ENCODE data around the gene JCHAIN.
"Not testable (repeated sequence)": the region's sequence is repeated elsewhere in the genome, so short reads cannot be mapped to it uniquely, and the experiment has no call there.

Gene JCHAIN

GRCh38 chr4:70704215-70704930 is 38.1 kb upstream of the JCHAIN start:
- H2BK5ac ChIP-seq (ENCODE audit: low read length), result peak overlapping the region; percentile 93
- no peak overlapping the region for H4K8ac ChIP-seq (ENCODE audit: low read depth, low read length)
- WGBS, 2 donors (ENCODE audit: extremely low coverage in 2 of 2, insufficient read length in 2 of 2, insufficient replicate concordance in 1 of 2), result no CpG with 5 or more reads among the region's 58 CpGs
- no peaks in the 10 kb centered on the region for H3K79me1 ChIP-seq (ENCODE audit: low read depth, low read length)
- H3K4me3 ChIP-seq (ENCODE audit: low read length in 2 of 2), result peak overlapping the region; percentile 90 to 96
- no peak overlapping the region for H2BK120ac ChIP-seq (ENCODE audit: low read depth, low read length)
- H2AFZ ChIP-seq (ENCODE audit: low read length), result peak overlapping the region; percentile 95
- H3K9ac ChIP-seq (ENCODE audit: low read depth, low read length, poor library complexity), result peak overlapping the region; percentile 93
- no peak overlapping the region for H4K91ac ChIP-seq (ENCODE audit: low read depth, low read length, poor library complexity)
- peaks cover 0 to 2% of the 10 kb centered on the region in 2 donors for H3K36me3 ChIP-seq (replicated peaks in 1 of 2; ENCODE audit: control insufficient read depth in 2 of 2, insufficient read depth in 2 of 2, low read length in 2 of 2)
- H3K18ac ChIP-seq (ENCODE audit: low read length), result peak overlapping the region; percentile 99
- H2BK12ac ChIP-seq (ENCODE audit: low read length), result peak overlapping the region; percentile 58
- H3K14ac ChIP-seq (ENCODE audit: low read length), result no peak overlapping the region
- H3K9me3 ChIP-seq (replicated peaks in 1 of 2; ENCODE audit: control insufficient read depth in 2 of 2, insufficient read depth in 1 of 2, low read depth in 1 of 2, low read length in 2 of 2), result no peaks in the 10 kb centered on the region
- no peak overlapping the region for H3K4ac ChIP-seq (ENCODE audit: low read length)
- H3K27me3 ChIP-seq (ENCODE audit: control insufficient read depth in 3 of 3, insufficient read depth in 3 of 3, low read depth in 1 of 3, low read length in 3 of 3), result no peaks in the 10 kb centered on the region
- peak overlapping the region; percentile 70 for H2AK5ac ChIP-seq (ENCODE audit: low read depth, low read length)
- H3K27ac ChIP-seq (replicated peaks; ENCODE audit: low read length), result peak overlapping the region; percentile 67
- peaks cover 3 to 14% of the 10 kb centered on the region in 2 donors for H3K4me1 ChIP-seq (ENCODE audit: control insufficient read depth in 2 of 2, insufficient read depth in 1 of 2, low read depth in 1 of 2, low read length in 2 of 2)
- peak; percentile 80 for DNase-seq (ENCODE audit: low spot score)
- H3K23ac ChIP-seq (ENCODE audit: low read depth, low read length, poor library complexity), result peak overlapping the region; percentile 98
- peak overlapping the region; percentile 94 for H2BK15ac ChIP-seq (ENCODE audit: low read length)
- peak overlapping the region; percentile 66 for H3K4me2 ChIP-seq (ENCODE audit: insufficient read depth, low read length, poor library complexity, severe bottlenecking)

- Histone ChIP-seq H3K4me1 (ENCODE audit: control insufficient read depth in 2 of 2, insufficient read depth in 1 of 2, low read depth in 1 of 2, low read length in 2 of 2) (peaks cover 2 to 9% of the 10 kb centered on the region in 2 donors), H2AFZ (ENCODE audit: low read length) (peak overlapping the region; percentile 95), H2AK5ac (ENCODE audit: low read depth, low read length) (no peak overlapping the region), H3K23ac (ENCODE audit: low read depth, low read length, poor library complexity) (no peak overlapping the region), H3K27me3 (ENCODE audit: control insufficient read depth in 3 of 3, insufficient read depth in 3 of 3, low read depth in 1 of 3, low read length in 3 of 3) (no peaks in the 10 kb centered on the region), H3K9ac (ENCODE audit: low read depth, low read length, poor library complexity) (no peak overlapping the region), H4K91ac (ENCODE audit: low read depth, low read length, poor library complexity) (no peak overlapping the region), H2BK15ac (ENCODE audit: low read length) (no peak overlapping the region), H3K4ac (ENCODE audit: low read length) (no peak overlapping the region), H2BK12ac (ENCODE audit: low read length) (no peak overlapping the region), H2BK5ac (ENCODE audit: low read length) (no peak overlapping the region), H3K36me3 (replicated peaks in 1 of 2; ENCODE audit: control insufficient read depth in 2 of 2, insufficient read depth in 2 of 2, low read length in 2 of 2) (peaks cover 0 to 2% of the 10 kb centered on the region in 2 donors), H3K79me1 (ENCODE audit: low read depth, low read length) (no peaks in the 10 kb centered on the region), H2BK120ac (ENCODE audit: low read depth, low read length) (no peak overlapping the region), H3K4me3 (ENCODE audit: low read length in 2 of 2) (peak overlapping the region; percentile 90 to 96), H3K27ac (replicated peaks; ENCODE audit: low read length) (peak overlapping the region; percentile 67), H3K9me3 (replicated peaks in 1 of 2; ENCODE audit: control insufficient read depth in 2 of 2, insufficient read depth in 1 of 2, low read depth in 1 of 2, low read length in 2 of 2) (no peaks in the 10 kb centered on the region), H3K4me2 (ENCODE audit: insufficient read depth, low read length, poor library complexity, severe bottlenecking) (peak overlapping the region; percentile 61), H3K14ac (ENCODE audit: low read length) (no peak overlapping the region), H3K18ac (ENCODE audit: low read length) (no peak overlapping the region), H4K8ac (ENCODE audit: low read depth, low read length) (no peak overlapping the region)
- no CpG with 5 or more reads among the region's 11 CpGs for WGBS, 2 donors (ENCODE audit: extremely low coverage in 2 of 2, insufficient read length in 2 of 2, insufficient replicate concordance in 1 of 2)
- DNase-seq (ENCODE audit: low spot score), result peak; percentile 21
Observed at GRCh38 chr4:70703619-70704214, 37.4 kb upstream of the JCHAIN start.

- no CpG with 5 or more reads among the region's 2 CpGs for WGBS, 2 donors (ENCODE audit: extremely low coverage in 2 of 2, insufficient read length in 2 of 2, insufficient replicate concordance in 1 of 2)
- H4K8ac ChIP-seq (ENCODE audit: low read depth, low read length); H2BK5ac ChIP-seq (ENCODE audit: low read length); H3K27ac ChIP-seq (replicated peaks; ENCODE audit: low read length); H3K23ac ChIP-seq (ENCODE audit: low read depth, low read length, poor library complexity); H3K4me3 ChIP-seq (ENCODE audit: low read length in 2 of 2); H2AFZ ChIP-seq (ENCODE audit: low read length); H3K9ac ChIP-seq (ENCODE audit: low read depth, low read length, poor library complexity); H3K4ac ChIP-seq (ENCODE audit: low read length); H3K9me3 ChIP-seq (replicated peaks in 1 of 2; ENCODE audit: control insufficient read depth in 2 of 2, insufficient read depth in 1 of 2, low read depth in 1 of 2, low read length in 2 of 2); H3K4me2 ChIP-seq (ENCODE audit: insufficient read depth, low read length, poor library complexity, severe bottlenecking); H2BK12ac ChIP-seq (ENCODE audit: low read length); H3K18ac ChIP-seq (ENCODE audit: low read length); H3K4me1 ChIP-seq (ENCODE audit: control insufficient read depth in 2 of 2, insufficient read depth in 1 of 2, low read depth in 1 of 2, low read length in 2 of 2); H2BK15ac ChIP-seq (ENCODE audit: low read length); H2AK5ac ChIP-seq (ENCODE audit: low read depth, low read length); H3K27me3 ChIP-seq (ENCODE audit: control insufficient read depth in 3 of 3, insufficient read depth in 3 of 3, low read depth in 1 of 3, low read length in 3 of 3); H3K14ac ChIP-seq (ENCODE audit: low read length); DNase-seq (ENCODE audit: low spot score); H2BK120ac ChIP-seq (ENCODE audit: low read depth, low read length); H3K36me3 ChIP-seq (replicated peaks in 1 of 2; ENCODE audit: control insufficient read depth in 2 of 2, insufficient read depth in 2 of 2, low read length in 2 of 2); H3K79me1 ChIP-seq (ENCODE audit: low read depth, low read length); H4K91ac ChIP-seq (ENCODE audit: low read depth, low read length, poor library complexity): not testable (repeated sequence)
Observed at GRCh38 chr4:70702592-70702991, 36.3 kb upstream of the JCHAIN start.

- H2AFZ ChIP-seq (ENCODE audit: low read length), result no peak overlapping the region
- H3K27ac ChIP-seq (replicated peaks; ENCODE audit: low read length), result no peak overlapping the region
- no peak overlapping the region for H3K23ac ChIP-seq (ENCODE audit: low read depth, low read length, poor library complexity)
- H2BK120ac ChIP-seq (ENCODE audit: low read depth, low read length), result no peak overlapping the region
- no peak overlapping the region for H3K9ac ChIP-seq (ENCODE audit: low read depth, low read length, poor library complexity)
- H3K4ac ChIP-seq (ENCODE audit: low read length), result no peak overlapping the region
- H3K4me2 ChIP-seq (ENCODE audit: insufficient read depth, low read length, poor library complexity, severe bottlenecking), result no peak overlapping the region
- H3K14ac ChIP-seq (ENCODE audit: low read length), result no peak overlapping the region
- H2BK15ac ChIP-seq (ENCODE audit: low read length), result no peak overlapping the region
- WGBS, 2 donors (ENCODE audit: extremely low coverage in 2 of 2, insufficient read length in 2 of 2, insufficient replicate concordance in 1 of 2), result no CpG with 5 or more reads among the region's 1 CpG
- no peak for DNase-seq (ENCODE audit: low spot score)
- no peaks in the 10 kb centered on the region for H3K27me3 ChIP-seq (ENCODE audit: control insufficient read depth in 3 of 3, insufficient read depth in 3 of 3, low read depth in 1 of 3, low read length in 3 of 3)
- H4K8ac ChIP-seq (ENCODE audit: low read depth, low read length), result no peak overlapping the region
- peaks cover 0 to under 1% of the 10 kb centered on the region in 2 donors for H3K4me1 ChIP-seq (ENCODE audit: control insufficient read depth in 2 of 2, insufficient read depth in 1 of 2, low read depth in 1 of 2, low read length in 2 of 2)
- no peak overlapping the region for H2AK5ac ChIP-seq (ENCODE audit: low read depth, low read length)
- H2BK12ac ChIP-seq (ENCODE audit: low read length), result no peak overlapping the region
- H3K4me3 ChIP-seq (ENCODE audit: low read length in 2 of 2), result no peak overlapping the region
- no peaks in the 10 kb centered on the region for H3K79me1 ChIP-seq (ENCODE audit: low read depth, low read length)
- no peak overlapping the region for H3K18ac ChIP-seq (ENCODE audit: low read length)
- H2BK5ac ChIP-seq (ENCODE audit: low read length), result no peak overlapping the region
- H4K91ac ChIP-seq (ENCODE audit: low read depth, low read length, poor library complexity), result no peak overlapping the region
- H3K36me3 ChIP-seq (replicated peaks in 1 of 2; ENCODE audit: control insufficient read depth in 2 of 2, insufficient read depth in 2 of 2, low read length in 2 of 2), result no peaks in the 10 kb centered on the region
- no peaks in the 10 kb centered on the region for H3K9me3 ChIP-seq (replicated peaks in 1 of 2; ENCODE audit: control insufficient read depth in 2 of 2, insufficient read depth in 1 of 2, low read depth in 1 of 2, low read length in 2 of 2)
Observed at GRCh38 chr4:70701271-70701670, 35.0 kb upstream of the JCHAIN start.

Measured in neuronal stem cell (in vitro differentiated cells).